ENCODE measurements around the gene COPS7A. TPM values are rescaled to one million over a fixed set of nuclear protein-coding genes. Genes with fewer than 3 reads are reported as not detected.
"Not testable (repeated sequence)": the region's sequence is repeated elsewhere in the genome, so short reads cannot be mapped to it uniquely, and the experiment has no call there.

COPS7A gene
- total RNA-seq, 1 donor from 2014 or later: 35.4 TPM

DNA sequence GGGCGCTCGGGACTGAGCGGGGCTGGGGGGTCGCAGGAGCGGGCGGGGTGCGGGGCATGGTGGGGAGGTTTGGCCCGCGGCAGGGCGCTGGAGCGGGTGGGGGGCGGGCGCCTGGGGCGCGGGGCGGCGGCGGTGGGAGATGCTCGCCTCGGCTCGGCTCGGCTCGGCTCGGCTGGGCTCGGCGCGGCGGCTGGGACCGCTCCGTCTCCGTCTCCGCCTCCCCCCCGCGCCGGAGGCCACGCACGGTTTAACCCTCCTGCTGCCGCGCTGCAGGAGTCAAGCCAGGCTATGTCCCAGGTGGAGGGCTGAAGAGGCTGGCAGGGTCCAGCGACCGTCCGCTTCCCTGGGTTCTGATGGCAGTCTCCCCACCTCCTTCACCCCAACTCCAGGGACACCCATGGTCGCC lies 23.2 kb upstream of the COPS7A start, which contains the start of gene PIANP:
Gene PIANP, minus strand, starts transcription at position 170 of the 406 bp plus-strand sequence. CDS start 2,754 bp downstream, outside the sequence.
- peak within 1 kb of the TSS; percentile 27 for H3K27ac ChIP-seq

DNA sequence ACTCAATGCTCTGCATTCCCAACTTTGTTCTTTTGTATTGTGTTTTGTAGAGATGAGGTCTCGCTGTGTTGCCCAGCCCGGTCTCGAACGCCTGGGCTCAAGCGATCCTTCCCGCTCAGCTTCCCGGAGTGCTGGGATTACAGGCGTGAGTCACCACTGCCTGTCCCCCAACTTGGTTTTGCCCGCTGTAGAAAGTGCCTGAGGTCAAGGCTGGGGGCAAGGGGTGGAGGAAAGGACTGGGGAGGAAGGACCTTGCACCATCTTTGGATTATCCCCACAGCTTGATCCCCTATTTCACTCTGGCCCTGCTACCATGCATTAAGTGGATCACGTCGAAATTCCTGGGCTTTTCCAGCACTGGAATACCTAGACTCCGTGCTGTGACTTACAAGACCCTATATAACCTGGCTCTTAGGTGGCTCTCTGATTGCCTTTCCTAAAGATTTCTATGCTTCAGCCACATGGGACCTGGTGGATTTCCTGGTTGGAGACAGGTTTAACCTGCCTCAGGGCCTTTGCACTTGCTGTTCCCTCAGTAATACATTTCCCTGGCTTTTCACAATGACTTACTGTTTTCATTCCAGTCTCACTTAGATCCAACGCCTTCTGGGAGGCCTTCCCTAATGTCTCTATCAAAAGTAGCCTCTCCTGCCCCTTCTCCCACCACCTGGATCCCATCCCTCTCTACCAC lies 22.6 kb upstream of the COPS7A start:
- Histone ChIP-seq H3K27me3 (no peaks in the 10 kb centered on the region), H3K27ac (peak overlapping the region; percentile 27), H3K9me3 (no peaks in the 10 kb centered on the region), H3K4me1 (peaks cover 13% of the 10 kb centered on the region), H3K36me3 (no peaks in the 10 kb centered on the region), H3K4me3 (peak overlapping the region; percentile 50 to 70)
- DNase-seq (ENCODE audit: extremely low spot score in 2 of 2): no peak
- intact Hi-C loops (cut with DNase I): no loop called here
- TF ChIP-seq, protein P1, sequence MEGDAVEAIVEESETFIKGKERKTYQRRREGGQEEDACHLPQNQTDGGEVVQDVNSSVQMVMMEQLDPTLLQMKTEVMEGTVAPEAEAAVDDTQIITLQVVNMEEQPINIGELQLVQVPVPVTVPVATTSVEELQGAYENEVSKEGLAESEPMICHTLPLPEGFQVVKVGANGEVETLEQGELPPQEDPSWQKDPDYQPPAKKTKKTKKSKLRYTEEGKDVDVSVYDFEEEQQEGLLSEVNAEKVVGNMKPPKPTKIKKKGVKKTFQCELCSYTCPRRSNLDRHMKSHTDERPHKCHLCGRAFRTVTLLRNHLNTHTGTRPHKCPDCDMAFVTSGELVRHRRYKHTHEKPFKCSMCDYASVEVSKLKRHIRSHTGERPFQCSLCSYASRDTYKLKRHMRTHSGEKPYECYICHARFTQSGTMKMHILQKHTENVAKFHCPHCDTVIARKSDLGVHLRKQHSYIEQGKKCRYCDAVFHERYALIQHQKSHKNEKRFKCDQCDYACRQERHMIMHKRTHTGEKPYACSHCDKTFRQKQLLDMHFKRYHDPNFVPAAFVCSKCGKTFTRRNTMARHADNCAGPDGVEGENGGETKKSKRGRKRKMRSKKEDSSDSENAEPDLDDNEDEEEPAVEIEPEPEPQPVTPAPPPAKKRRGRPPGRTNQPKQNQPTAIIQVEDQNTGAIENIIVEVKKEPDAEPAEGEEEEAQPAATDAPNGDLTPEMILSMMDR (IDR thresholded peaks at IDR 0.05): no peak
- peak in 1 of 2 donors; percentile 9 for TF ChIP-seq POLR2AphosphoS5 (IDR thresholded peaks at IDR 0.05; ENCODE audit: insufficient read depth in 1 of 2, low read depth in 1 of 2)
- no peak for TF ChIP-seq POLR2A (IDR thresholded peaks at IDR 0.05)

More for the DNA sequence above, 23.2 kb upstream of the COPS7A start, which contains the start of gene PIANP:
- no peaks in the 10 kb centered on the region for H3K27me3 ChIP-seq
- no peaks in the 10 kb centered on the region for H3K9me3 ChIP-seq
- no peak for TF ChIP-seq POLR2A (IDR thresholded peaks at IDR 0.05)
- TF ChIP-seq, protein P1 (IDR thresholded peaks at IDR 0.05): no peak
- TF ChIP-seq POLR2AphosphoS5 (IDR thresholded peaks at IDR 0.05; ENCODE audit: insufficient read depth in 1 of 2, low read depth in 1 of 2): peak in 1 of 2 donors; percentile 32
- intact Hi-C loops (cut with DNase I): no loop called here
- H3K4me3 ChIP-seq: peak within 1 kb of the TSS; percentile 50 to 70
- no peaks in the 10 kb centered on the region for H3K36me3 ChIP-seq
- peaks cover 13% of the 10 kb centered on the region for H3K4me1 ChIP-seq
- DNase-seq (ENCODE audit: extremely low spot score in 2 of 2): no peak

DNA sequence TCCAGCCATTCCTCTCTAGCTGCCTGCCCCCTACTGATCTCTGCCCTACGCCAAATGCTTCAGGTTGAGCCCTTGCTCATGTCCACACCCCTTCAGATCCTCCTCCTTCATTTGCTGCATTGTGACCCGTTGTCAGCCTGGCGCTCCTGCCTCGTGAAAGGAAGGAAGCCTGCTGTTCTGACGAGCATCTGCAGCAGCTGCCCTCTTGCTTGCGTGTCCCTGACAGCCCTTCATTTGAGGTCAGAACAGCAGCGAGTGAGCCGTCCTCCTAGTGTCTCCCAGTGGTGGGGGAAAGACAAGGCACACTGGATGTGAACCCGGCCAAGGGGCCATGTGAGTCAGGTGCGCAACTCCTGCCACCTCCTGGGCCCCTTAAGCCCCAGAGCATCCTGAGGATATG lies 20.2 kb upstream of the COPS7A start:
- TF ChIP-seq, protein P1 (IDR thresholded peaks at IDR 0.05): no peak
- TF ChIP-seq POLR2A (IDR thresholded peaks at IDR 0.05) (no peak), POLR2AphosphoS5 (IDR thresholded peaks at IDR 0.05; ENCODE audit: insufficient read depth in 1 of 2, low read depth in 1 of 2) (no peak)
- Histone ChIP-seq H3K9me3 (no peaks in the 10 kb centered on the region), H3K36me3 (no peaks in the 10 kb centered on the region), H3K4me3 (no peak overlapping the region), H3K4me1 (peaks cover 13% of the 10 kb centered on the region), H3K27me3 (no peaks in the 10 kb centered on the region), H3K27ac (no peak overlapping the region)
- no peak for DNase-seq (ENCODE audit: extremely low spot score in 2 of 2)
- intact Hi-C loops (cut with DNase I): no loop called here

- H3K27me3 ChIP-seq; DNase-seq (ENCODE audit: extremely low spot score in 2 of 2); H3K4me1 ChIP-seq; H3K9me3 ChIP-seq; intact Hi-C loops (cut with DNase I); H3K36me3 ChIP-seq; H3K4me3 ChIP-seq; H3K27ac ChIP-seq: not testable (repeated sequence)
Observed at GRCh38 chr12:6708351-6708750, 15.5 kb upstream of the COPS7A start.

GRCh38 chr12:6708960-6709394 lies 14.9 kb upstream of the COPS7A start:
- H3K27ac ChIP-seq: no peak overlapping the region
- no peaks in the 10 kb centered on the region for H3K27me3 ChIP-seq
- no peaks in the 10 kb centered on the region for H3K4me1 ChIP-seq
- no peak overlapping the region for H3K4me3 ChIP-seq
- no peaks in the 10 kb centered on the region for H3K36me3 ChIP-seq
- intact Hi-C loops (cut with DNase I): no loop called here
- H3K9me3 ChIP-seq: no peaks in the 10 kb centered on the region
- DNase-seq (ENCODE audit: extremely low spot score in 2 of 2): no peak
- TF ChIP-seq, protein P1 (IDR thresholded peaks at IDR 0.05): no peak
- no peak for TF ChIP-seq POLR2A (IDR thresholded peaks at IDR 0.05)
- TF ChIP-seq POLR2AphosphoS5 (IDR thresholded peaks at IDR 0.05; ENCODE audit: insufficient read depth in 1 of 2, low read depth in 1 of 2): no peak

GRCh38 chr12:6716031-6716873 lies 7.6 kb upstream of the COPS7A start:
- DNase-seq (ENCODE audit: extremely low spot score in 2 of 2); H3K36me3 ChIP-seq; H3K4me1 ChIP-seq; H3K27me3 ChIP-seq; H3K27ac ChIP-seq; H3K9me3 ChIP-seq; intact Hi-C loops (cut with DNase I); H3K4me3 ChIP-seq: not testable (repeated sequence)
